Keratinocyte (primary cell): Measurements from ENCODE around the gene MBNL3.

Experiments used
- EZH2 ChIP-seq: IDR thresholded peaks from one replicate; pipeline ENCODE4 v1.6.1; 2012; ENCODE audit warnings: inconsistent platforms, mild to moderate bottlenecking, low read length, moderate library complexity
- TF ChIP-seq, protein P1 (sequence below), 3 experiments: IDR thresholded peaks in 1 of 3; conservative IDR thresholded peaks in 1 of 3; optimal IDR thresholded peaks in 1 of 3; 2 replicates in 2 of 3; 3 replicates in 1 of 3; pipeline versions ENCODE3 to v1.5.1; 2011; ENCODE audit warnings: low read length in 3 of 3, mild to moderate bottlenecking in 3 of 3, moderate library complexity in 2 of 3, control low read depth in 1 of 3, inconsistent platforms in 1 of 3; ENCODE audit not compliant: insufficient read depth in 2 of 3; ENCODE audit errors: extremely low read depth in 1 of 3

DNA sequence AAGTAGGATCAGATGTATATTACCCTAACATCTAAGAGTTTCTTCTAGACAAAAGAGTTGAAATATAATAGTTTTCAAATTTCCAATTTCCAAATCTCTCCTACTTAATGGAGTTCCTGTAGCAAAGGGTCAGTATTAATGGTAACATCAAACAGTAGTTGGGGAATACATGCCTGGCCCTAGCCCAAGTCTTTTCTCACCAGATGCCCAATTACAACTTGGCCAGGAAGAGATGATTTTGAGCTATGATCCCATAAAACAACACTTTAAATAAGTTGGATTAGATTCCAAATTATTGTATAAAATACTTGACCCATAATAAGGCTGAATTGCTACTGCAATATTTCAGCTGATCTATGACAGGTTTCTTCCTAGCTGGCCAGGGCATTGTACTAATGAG lies 59.9 kb downstream of the MBNL3 start:
- TF ChIP-seq, protein P1, sequence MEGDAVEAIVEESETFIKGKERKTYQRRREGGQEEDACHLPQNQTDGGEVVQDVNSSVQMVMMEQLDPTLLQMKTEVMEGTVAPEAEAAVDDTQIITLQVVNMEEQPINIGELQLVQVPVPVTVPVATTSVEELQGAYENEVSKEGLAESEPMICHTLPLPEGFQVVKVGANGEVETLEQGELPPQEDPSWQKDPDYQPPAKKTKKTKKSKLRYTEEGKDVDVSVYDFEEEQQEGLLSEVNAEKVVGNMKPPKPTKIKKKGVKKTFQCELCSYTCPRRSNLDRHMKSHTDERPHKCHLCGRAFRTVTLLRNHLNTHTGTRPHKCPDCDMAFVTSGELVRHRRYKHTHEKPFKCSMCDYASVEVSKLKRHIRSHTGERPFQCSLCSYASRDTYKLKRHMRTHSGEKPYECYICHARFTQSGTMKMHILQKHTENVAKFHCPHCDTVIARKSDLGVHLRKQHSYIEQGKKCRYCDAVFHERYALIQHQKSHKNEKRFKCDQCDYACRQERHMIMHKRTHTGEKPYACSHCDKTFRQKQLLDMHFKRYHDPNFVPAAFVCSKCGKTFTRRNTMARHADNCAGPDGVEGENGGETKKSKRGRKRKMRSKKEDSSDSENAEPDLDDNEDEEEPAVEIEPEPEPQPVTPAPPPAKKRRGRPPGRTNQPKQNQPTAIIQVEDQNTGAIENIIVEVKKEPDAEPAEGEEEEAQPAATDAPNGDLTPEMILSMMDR (optimal IDR thresholded peaks at IDR 0.05 in 1 of 3, IDR thresholded peaks at IDR 0.05 in 1 of 3, conservative IDR thresholded peaks at IDR 0.05 in 1 of 3; ENCODE audit: extremely low read depth in 1 of 3, insufficient read depth in 2 of 3, low read length in 3 of 3): no peak
- TF ChIP-seq EZH2: no peak
